Upper lobe of left lung (tissue), 6 donors: ENCODE data around the gene TBC1D5. TPM values are rescaled to one million over a fixed set of nuclear protein-coding genes. Genes with fewer than 3 reads are reported as not detected.

Experiments
- ATAC-seq, 2 donors: fragments of 200-7000 bp; cut with Tn5 transposase; one replicate each; pipeline ENCODE4 v1.9.1; 2022; ENCODE audit warnings: mild to moderate bottlenecking in 2 of 2, moderate library complexity in 2 of 2; ENCODE audit not compliant: low FRiP score in 2 of 2
- DNase-seq, 2 donors: peaks; one replicate each; pipeline ENCODE4 v3.0.0-alpha.2; 2019 to 2020
- H3K27ac ChIP-seq, 4 donors: fragments of 200-600 bp; sonication (generic); one replicate each; pipeline ENCODE4 v1.5.1; 2016 to 2019
- H3K27me3 ChIP-seq, 4 donors: fragments of 200-600 bp; sonication (generic); one replicate each; pipeline ENCODE4 v1.5.1; 2017 to 2019
- H3K36me3 ChIP-seq, 4 donors: fragments of 200-600 bp; sonication (generic); one replicate each; pipeline ENCODE4 v1.5.1; 2016 to 2019
- H3K4me1 ChIP-seq, 4 donors: fragments of 200-600 bp; sonication (generic); one replicate each; pipeline ENCODE4 v1.5.1; 2018 to 2019
- H3K4me3 ChIP-seq, 4 donors: fragments of 200-600 bp; sonication (generic); one replicate each; pipeline ENCODE4 v1.5.1; 2017 to 2019; ENCODE audit warnings: mild to moderate bottlenecking in 2 of 4, moderate library complexity in 1 of 4
- H3K9me3 ChIP-seq, 4 donors: fragments of 200-600 bp; sonication (generic); one replicate each; pipeline ENCODE4 v1.5.1; 2018 to 2019
- CTCF ChIP-seq, 6 experiments: fragments of 450-650 bp in 4 of 6; fragments of 200-600 bp in 2 of 6; sonication (generic) in 2 of 6; IDR thresholded peaks; one replicate each; pipeline ENCODE4 v1.5.1; 2016 to 2019; ENCODE audit warnings: antibody characterized with exemption in 6 of 6
- EP300 ChIP-seq, 4 donors: sonication (generic); formaldehyde crosslinking; IDR thresholded peaks; one replicate each; pipeline ENCODE4 v1.5.1; 2017; ENCODE audit warnings: antibody characterized with exemption in 4 of 4, control low read depth in 2 of 4
- POLR2A ChIP-seq, 4 donors: fragments of 450-650 bp; IDR thresholded peaks; one replicate each; pipeline ENCODE4 v1.5.1; 2016 to 2017; ENCODE audit warnings: antibody characterized with exemption in 4 of 4, mild to moderate bottlenecking in 2 of 4
- POLR2AphosphoS5 ChIP-seq, 2 donors: sonication (generic); formaldehyde crosslinking; IDR thresholded peaks; one replicate each; pipeline ENCODE4 v1.5.1; 2017; ENCODE audit warnings: antibody characterized with exemption in 2 of 2
- WGBS, 2 donors: methylation state at CpG; one replicate each; pipeline ENCODE4 v1.1.5; 2017 to 2018; 5-methylcytosine and 5-hydroxymethylcytosine counted together
- total RNA-seq, 6 donors: library from RNA; depleted of rRNA in 4 of 6; stranded (reverse); fragments of >200 nt in 4 of 6; gene quantifications; one replicate each; pipeline versions ENCODE4 v1.1.0 to v1.2.1, GENCODE V29; 2016 to 2021
- donor health status: DM: no; HTN: no; CAD: no; lungs with moderate emphysema.
- donor health status: DM: no; HTN: yes; CAD: no; lungs with severe emphysema.

TBC1D5 gene
- total RNA-seq, 6 donors from 2014 or later = 53.0 to 135 (median 63.3) TPM

- Histone ChIP-seq H3K27me3 (no peaks in the 10 kb centered on the region), H3K27ac (no peak overlapping the region), H3K4me1 (no peaks in the 10 kb centered on the region), H3K36me3 (no peaks in the 10 kb centered on the region), H3K4me3 (no peak overlapping the region), H3K9me3 (no peaks in the 10 kb centered on the region)
- no peak for DNase-seq
- no peak for ATAC-seq
- 91 to 94% methylated on average over 8 of the region's 8 CpGs for WGBS, 2 donors
- no peak for TF ChIP-seq POLR2AphosphoS5 (IDR thresholded peaks at IDR 0.05)
- TF ChIP-seq POLR2A (IDR thresholded peaks at IDR 0.05) = no peak
- no peak for TF ChIP-seq EP300 (IDR thresholded peaks at IDR 0.05)
- no peak for TF ChIP-seq CTCF (IDR thresholded peaks at IDR 0.05)
These were observed 134.5 kb downstream of the TBC1D5 start for GRCh38 chr3:17607905-17608304.

- WGBS, 2 donors = 94 to 98% methylated on average over 5 of the region's 5 CpGs
- no peak for DNase-seq
These were observed 136.5 kb downstream of the TBC1D5 start for GRCh38 chr3:17605934-17606333.

GRCh38 chr3:17605032-17605431 lies 137.4 kb downstream of the TBC1D5 start:
- Histone ChIP-seq H3K27ac (no peak overlapping the region), H3K4me3 (no peak overlapping the region), H3K36me3 (no peaks in the 10 kb centered on the region), H3K27me3 (no peaks in the 10 kb centered on the region), H3K4me1 (no peaks in the 10 kb centered on the region), H3K9me3 (no peaks in the 10 kb centered on the region)
- ATAC-seq (no peak), DNase-seq (no peak)
- TF ChIP-seq POLR2AphosphoS5 (IDR thresholded peaks at IDR 0.05) = no peak
- TF ChIP-seq POLR2A (IDR thresholded peaks at IDR 0.05) = no peak
- no peak for TF ChIP-seq CTCF (IDR thresholded peaks at IDR 0.05)

More at GRCh38 chr3:17605934-17606333, 136.5 kb downstream of the TBC1D5 start:
- Histone ChIP-seq H3K4me1 (no peaks in the 10 kb centered on the region), H3K36me3 (no peaks in the 10 kb centered on the region), H3K9me3 (no peaks in the 10 kb centered on the region), H3K27ac (no peak overlapping the region), H3K27me3 (no peaks in the 10 kb centered on the region), H3K4me3 (no peak overlapping the region)
- ATAC-seq = no peak
- no peak for TF ChIP-seq POLR2AphosphoS5 (IDR thresholded peaks at IDR 0.05)
- TF ChIP-seq EP300 (IDR thresholded peaks at IDR 0.05) = no peak
- no peak for TF ChIP-seq POLR2A (IDR thresholded peaks at IDR 0.05)
- TF ChIP-seq CTCF (IDR thresholded peaks at IDR 0.05) = no peak

- Histone ChIP-seq H3K4me3 (no peak overlapping the region), H3K36me3 (no peaks in the 10 kb centered on the region), H3K27ac (no peak overlapping the region), H3K27me3 (no peaks in the 10 kb centered on the region), H3K9me3 (peaks cover 0 to 5% (median 0%) of the 10 kb centered on the region in 4 donors), H3K4me1 (no peaks in the 10 kb centered on the region)
- no peak for TF ChIP-seq CTCF (IDR thresholded peaks at IDR 0.05)
- TF ChIP-seq POLR2AphosphoS5 (IDR thresholded peaks at IDR 0.05) = no peak
- TF ChIP-seq POLR2A (IDR thresholded peaks at IDR 0.05) = no peak
- no peak for TF ChIP-seq EP300 (IDR thresholded peaks at IDR 0.05)
- DNase-seq (no peak), ATAC-seq (no peak)
- 96 to 97% methylated on average over 6 of the region's 6 CpGs for WGBS, 2 donors
These were observed 140.3 kb downstream of the TBC1D5 start for GRCh38 chr3:17602126-17602525.

GRCh38 chr3:17592956-17593355 lies 149.5 kb downstream of the TBC1D5 start:
- Histone ChIP-seq H3K4me1 (no peaks in the 10 kb centered on the region), H3K27me3 (no peaks in the 10 kb centered on the region), H3K4me3 (no peak overlapping the region), H3K27ac (no peak overlapping the region), H3K36me3 (no peaks in the 10 kb centered on the region), H3K9me3 (peaks cover 0 to 19% (median 11%) of the 10 kb centered on the region in 4 donors)
- ATAC-seq = no peak
- no peak for DNase-seq
- WGBS, 2 donors = 94 to 98% methylated on average over 2 to 5 of the region's 5 CpGs
- no peak for TF ChIP-seq POLR2A (IDR thresholded peaks at IDR 0.05)
- TF ChIP-seq CTCF (IDR thresholded peaks at IDR 0.05) = no peak
- no peak for TF ChIP-seq POLR2AphosphoS5 (IDR thresholded peaks at IDR 0.05)
- TF ChIP-seq EP300 (IDR thresholded peaks at IDR 0.05) = no peak
